Endothelial cell of umbilical vein (primary cell): ENCODE data around the gene PLXNB3. TPM values are rescaled to one million over a fixed set of nuclear protein-coding genes. Genes with fewer than 3 reads are reported as not detected.

ENCODE experiments used
- BruUV-seq: library from RNA; stranded (reverse); fragments of 400-500 nt; replicated peaks from 2 replicates; lab custom pipeline; 2021; lab: Mats Ljungman, UMichigan
- CTCF ChIA-PET: fragments of 300-600, 350-600 bp; sonication (Branson Sonifier 250); formaldehyde crosslinking; loops from one replicate; lab custom pipeline; 2021; ENCODE audit warnings: antibody characterized with exemption, inconsistent platforms; lab: Charles Lee
- POLR2A ChIA-PET: fragments of 300-600, 350-600 bp; sonication (Branson Sonifier 250); formaldehyde crosslinking; loops from one replicate; lab custom pipeline; 2021; ENCODE audit warnings: antibody characterized with exemption, inconsistent platforms; lab: Charles Lee
- DNase-seq: peaks from one replicate; pipeline ENCODE4 v3.0.0-alpha.2; 2011; ENCODE audit warnings: low read depth, low spot score
- FAIRE-seq: peaks from 2 replicates; lab custom pipeline; 2011; peaks lifted over from hg19 to GRCh38; lab: Jason Lieb, UNC
- H2AFZ ChIP-seq: 2 replicates; pipeline ENCODE4 v1.6.0; 2012; ENCODE audit warnings: low read depth, low read length, control low read depth, inconsistent platforms
- H3K27ac ChIP-seq: 2 replicates; pipeline ENCODE4 v1.5.1; 2011; ENCODE audit warnings: low read depth, mild to moderate bottlenecking, control low read depth, low read length, moderate library complexity; ENCODE audit not compliant: insufficient read depth
- H3K27me3 ChIP-seq, 2 experiments: 2 replicates each; pipeline versions ENCODE4 v1.6.0 to v1.6.1; 2011; ENCODE audit warnings: low read length in 2 of 2, mixed read lengths in 1 of 2; ENCODE audit not compliant: control insufficient read depth in 2 of 2, insufficient read depth in 2 of 2
- H3K36me3 ChIP-seq, 2 experiments: 2 replicates in 1 of 2; 3 replicates in 1 of 2; pipeline ENCODE4 v1.5.1; 2011; ENCODE audit warnings: low read length in 2 of 2, mild to moderate bottlenecking in 1 of 2, moderate library complexity in 1 of 2; ENCODE audit not compliant: control insufficient read depth in 2 of 2, insufficient read depth in 2 of 2; ENCODE audit errors: extremely low read depth in 1 of 2
- H3K4me1 ChIP-seq: 3 replicates; pipeline ENCODE4 v1.5.1; 2011; ENCODE audit warnings: mild to moderate bottlenecking, low read length; ENCODE audit not compliant: control insufficient read depth, insufficient read depth; ENCODE audit errors: extremely low read depth
- H3K4me2 ChIP-seq: 2 replicates; pipeline ENCODE4 v1.6.1; 2011; ENCODE audit warnings: low read length, control low read depth, mixed read lengths; ENCODE audit not compliant: insufficient read depth
- H3K4me3 ChIP-seq, 3 experiments: fragments of 200-600 bp in 1 of 3; sonication (generic), shearing (Covaris generic) in 1 of 3; replicated peaks in 1 of 3; 2 replicates each; pipeline ENCODE4 v1.5.1; 2011 to 2016; ENCODE audit warnings: control low read depth in 3 of 3, low read length in 3 of 3, mild to moderate bottlenecking in 2 of 3, inconsistent platforms in 1 of 3, low read depth in 1 of 3, moderate library complexity in 1 of 3; ENCODE audit not compliant: insufficient read depth in 1 of 3
- H3K79me2 ChIP-seq: 2 replicates; pipeline ENCODE4 v1.6.0; 2012; ENCODE audit warnings: low read length, inconsistent platforms; ENCODE audit not compliant: control insufficient read depth, insufficient read depth
- H3K9ac ChIP-seq: replicated peaks from 2 replicates; pipeline ENCODE3; 2011; ENCODE audit warnings: low read length, control low read depth; ENCODE audit not compliant: insufficient read depth; ENCODE audit errors: extremely low read depth
- H3K9me1 ChIP-seq: replicated peaks from 3 replicates; pipeline ENCODE4 v1.6.0; 2011; ENCODE audit warnings: mild to moderate bottlenecking, low read length; ENCODE audit not compliant: control insufficient read depth, insufficient read depth; ENCODE audit errors: extremely low read depth
- H3K9me3 ChIP-seq: replicated peaks from 2 replicates; pipeline ENCODE4 v1.5.1; 2012; ENCODE audit warnings: low read length, inconsistent platforms; ENCODE audit not compliant: control insufficient read depth, insufficient read depth
- H4K20me1 ChIP-seq: replicated peaks from 2 replicates; pipeline ENCODE3; 2011; ENCODE audit warnings: mild to moderate bottlenecking, low read length; ENCODE audit not compliant: control insufficient read depth, insufficient read depth; ENCODE audit errors: extremely low read depth
- EZH2 ChIP-seq: IDR thresholded peaks from 2 replicates; pipeline ENCODE4 v1.6.1; 2012; ENCODE audit warnings: borderline replicate concordance, low read depth, mild to moderate bottlenecking, moderate library complexity, low read length, inconsistent platforms; ENCODE audit not compliant: severe bottlenecking
- FOS ChIP-seq: IDR thresholded peaks from 2 replicates; pipeline ENCODE4 v1.6.1; 2011; ENCODE audit warnings: mild to moderate bottlenecking, low read length, moderate library complexity, borderline replicate concordance; ENCODE audit not compliant: insufficient read depth
- GATA2 ChIP-seq: IDR thresholded peaks from 2 replicates; pipeline ENCODE4 v1.7.0; 2011; ENCODE audit warnings: low read depth, mild to moderate bottlenecking, moderate library complexity, mixed read lengths, low read length; ENCODE audit not compliant: insufficient read length, insufficient read depth
- JUN ChIP-seq: IDR thresholded peaks from 2 replicates; pipeline ENCODE4 v1.6.1; 2011; ENCODE audit warnings: borderline replicate concordance, low read depth; ENCODE audit not compliant: insufficient read length, insufficient read depth
- MYC ChIP-seq: IDR thresholded peaks from one replicate; pipeline ENCODE4 v1.6.1; 2011; ENCODE audit warnings: mild to moderate bottlenecking, low read depth, low read length
- POLR2A ChIP-seq: IDR thresholded peaks from 2 replicates; pipeline ENCODE4 v1.6.1; 2012; ENCODE audit warnings: low read depth, mild to moderate bottlenecking, control low read depth, low read length
- POLR2AphosphoS5 ChIP-seq: IDR thresholded peaks from 2 replicates; pipeline ENCODE4 v1.6.1; 2012; ENCODE audit warnings: low read depth, mild to moderate bottlenecking, control low read depth, low read length, moderate library complexity; ENCODE audit not compliant: insufficient read depth
- dilution Hi-C: fragments of 300-500 bp; cut with MboI; formaldehyde crosslinking; loops from one replicate; pipeline ENCODE4 v1.15.0; 2019; ENCODE audit warnings: low sequenced_read_pairs; ENCODE audit not compliant: extremely low pct_ligation_motif_present
- intact Hi-C: fragments of 100-400 bp; cut with micrococcal nuclease; formaldehyde crosslinking; loops from one replicate; pipeline ENCODE4 v1.10.0; 2022
- polyA plus RNA-seq, 4 experiments: library from polyadenylated mRNA; depleted of rRNA in 3 of 4; stranded (reverse) in 3 of 4; unstranded in 1 of 4; fragments of >200 nt; gene quantifications; 2 replicates each; pipeline versions ENCODE4 v1.2.1 to v1.2.3, GENCODE V29; 2011 to 2012; ENCODE audit warnings: missing spikeins in 1 of 4
- total RNA-seq: library from RNA; stranded (reverse); gene quantifications from 2 replicates; pipeline ENCODE4 v1.2.3, GENCODE V29; 2021
- TF ChIP-seq, protein P1 (sequence below), 2 donors: IDR thresholded peaks; 1 replicate in 1 of 2; 2 replicates in 1 of 2; pipeline ENCODE4 v1.5.1; 2011; ENCODE audit warnings: low read length in 2 of 2, mild to moderate bottlenecking in 2 of 2, moderate library complexity in 2 of 2, control low read depth in 1 of 2, inconsistent platforms in 1 of 2, low read depth in 1 of 2; ENCODE audit not compliant: insufficient read depth in 1 of 2; ENCODE audit errors: extremely low read depth in 1 of 2
- TF ChIP-seq, protein P2 (sequence below): IDR thresholded peaks from 2 replicates; pipeline ENCODE4 v1.6.1; 2011; ENCODE audit not compliant: insufficient read depth, insufficient read length

PLXNB3 gene
- total and polyA plus RNA-seq, 2 donors (not counting 3 experiments of a cell fraction or from before 2014, with no cell fraction given) = 19.0 to 31.4 TPM

DNA sequence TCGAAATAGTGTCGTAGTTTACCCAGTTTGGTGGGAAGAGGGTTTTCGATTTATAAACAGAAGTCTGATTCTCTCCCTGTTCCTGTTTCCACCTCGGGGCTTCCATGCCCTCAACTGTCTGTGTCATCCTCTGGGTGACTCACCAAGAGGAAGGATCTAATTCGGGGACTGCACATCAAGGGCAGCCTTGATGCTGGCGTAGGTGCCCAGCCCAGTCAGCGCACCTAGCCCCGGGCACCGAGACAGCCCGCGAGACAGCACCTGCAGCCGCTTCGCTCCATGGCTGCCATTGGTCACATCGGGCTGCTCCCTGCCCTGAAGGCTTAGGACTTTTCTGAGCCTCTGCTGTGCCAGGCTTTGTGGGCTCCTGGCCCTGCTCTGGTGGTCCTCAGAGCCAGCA lies 31.6 kb upstream of the PLXNB3 start:
- Histone ChIP-seq H3K4me2 (no peak overlapping the region), H2AFZ (no peak overlapping the region), H3K27ac (no peak overlapping the region), H4K20me1 (no peaks in the 10 kb centered on the region), H3K79me2 (no peaks in the 10 kb centered on the region), H3K9ac (no peak overlapping the region), H3K9me3 (no peaks in the 10 kb centered on the region), H3K4me1 (peaks cover 3% of the 10 kb centered on the region), H3K27me3 (no peaks in the 10 kb centered on the region), H3K36me3 (no peaks in the 10 kb centered on the region), H3K4me3 (no peak overlapping the region), H3K9me1 (no peaks in the 10 kb centered on the region)
- TF ChIP-seq MYC (no peak), JUN (no peak), FOS (no peak), EZH2 (no peak), POLR2A (no peak), POLR2AphosphoS5 (no peak), GATA2 (no peak)
- TF ChIP-seq, protein P1, sequence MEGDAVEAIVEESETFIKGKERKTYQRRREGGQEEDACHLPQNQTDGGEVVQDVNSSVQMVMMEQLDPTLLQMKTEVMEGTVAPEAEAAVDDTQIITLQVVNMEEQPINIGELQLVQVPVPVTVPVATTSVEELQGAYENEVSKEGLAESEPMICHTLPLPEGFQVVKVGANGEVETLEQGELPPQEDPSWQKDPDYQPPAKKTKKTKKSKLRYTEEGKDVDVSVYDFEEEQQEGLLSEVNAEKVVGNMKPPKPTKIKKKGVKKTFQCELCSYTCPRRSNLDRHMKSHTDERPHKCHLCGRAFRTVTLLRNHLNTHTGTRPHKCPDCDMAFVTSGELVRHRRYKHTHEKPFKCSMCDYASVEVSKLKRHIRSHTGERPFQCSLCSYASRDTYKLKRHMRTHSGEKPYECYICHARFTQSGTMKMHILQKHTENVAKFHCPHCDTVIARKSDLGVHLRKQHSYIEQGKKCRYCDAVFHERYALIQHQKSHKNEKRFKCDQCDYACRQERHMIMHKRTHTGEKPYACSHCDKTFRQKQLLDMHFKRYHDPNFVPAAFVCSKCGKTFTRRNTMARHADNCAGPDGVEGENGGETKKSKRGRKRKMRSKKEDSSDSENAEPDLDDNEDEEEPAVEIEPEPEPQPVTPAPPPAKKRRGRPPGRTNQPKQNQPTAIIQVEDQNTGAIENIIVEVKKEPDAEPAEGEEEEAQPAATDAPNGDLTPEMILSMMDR (IDR thresholded peaks at IDR 0.05; ENCODE audit: extremely low read depth in 1 of 2, insufficient read depth in 1 of 2, low read depth in 1 of 2, low read length in 2 of 2) = no peak
- TF ChIP-seq, protein P2, sequence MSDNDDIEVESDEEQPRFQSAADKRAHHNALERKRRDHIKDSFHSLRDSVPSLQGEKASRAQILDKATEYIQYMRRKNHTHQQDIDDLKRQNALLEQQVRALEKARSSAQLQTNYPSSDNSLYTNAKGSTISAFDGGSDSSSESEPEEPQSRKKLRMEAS = no peak
- no TSS peak for BruUV-seq
- DNase-seq = no peak
- ChIA-PET CTCF (no interaction called here), POLR2A (no interaction called here)
- dilution Hi-C loops (no loop called here), intact Hi-C loops (no loop called here)
- FAIRE-seq = no peak
